Fibroblast of skin of left quadriceps (primary cell): ENCODE data around the gene KCTD14.
"Not testable (repeated sequence)": the region's sequence is repeated elsewhere in the genome, so short reads cannot be mapped to it uniquely, and the experiment has no call there.

Experiments
- DNase-seq, 2 experiments: peaks; one replicate each; pipeline ENCODE4 v3.0.0-alpha.2; 2013; ENCODE audit warnings: low read depth in 2 of 2

The KCTD14 gene

DNA sequence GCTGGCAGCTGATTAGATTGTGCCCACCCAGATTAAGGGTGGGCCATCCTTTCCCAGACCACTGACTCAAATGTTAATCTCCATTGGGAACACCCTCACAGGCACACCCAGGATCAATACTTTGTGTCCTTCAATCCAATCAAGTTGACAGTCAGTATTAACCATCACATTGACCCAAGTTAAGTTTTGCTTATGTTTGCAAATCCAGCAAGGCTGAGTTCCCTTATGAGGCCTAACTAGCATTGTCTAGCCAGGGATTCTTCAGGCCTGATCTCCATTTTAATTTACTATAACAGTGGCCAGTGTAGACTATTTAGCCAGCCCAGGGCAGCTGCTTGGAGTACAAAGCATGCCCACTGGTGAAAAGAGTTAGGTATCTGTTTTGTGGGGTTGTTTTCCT, 2.3 kb upstream of the KCTD14 start:
- no peak for DNase-seq

DNA sequence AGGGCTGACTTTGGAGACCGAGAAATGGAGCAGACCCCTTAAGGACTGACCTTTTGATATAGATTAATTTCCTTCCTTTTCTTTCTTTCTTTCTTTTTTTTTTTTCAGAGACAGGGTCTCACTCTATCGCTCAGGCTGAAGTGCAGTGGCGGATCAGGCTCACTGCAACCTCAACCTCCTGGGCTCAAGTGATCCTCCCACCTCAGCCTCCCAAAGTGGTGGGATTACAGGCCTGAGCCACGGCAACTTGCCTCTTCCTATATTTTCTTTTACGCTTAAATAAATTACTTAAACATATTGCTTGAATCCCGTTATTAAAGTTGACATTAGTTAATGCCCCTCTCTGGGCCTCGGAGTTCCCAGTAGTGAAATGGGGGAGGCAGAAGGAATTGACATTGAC, 350 bp upstream of the KCTD14 start:
- no peak for DNase-seq

DNA sequence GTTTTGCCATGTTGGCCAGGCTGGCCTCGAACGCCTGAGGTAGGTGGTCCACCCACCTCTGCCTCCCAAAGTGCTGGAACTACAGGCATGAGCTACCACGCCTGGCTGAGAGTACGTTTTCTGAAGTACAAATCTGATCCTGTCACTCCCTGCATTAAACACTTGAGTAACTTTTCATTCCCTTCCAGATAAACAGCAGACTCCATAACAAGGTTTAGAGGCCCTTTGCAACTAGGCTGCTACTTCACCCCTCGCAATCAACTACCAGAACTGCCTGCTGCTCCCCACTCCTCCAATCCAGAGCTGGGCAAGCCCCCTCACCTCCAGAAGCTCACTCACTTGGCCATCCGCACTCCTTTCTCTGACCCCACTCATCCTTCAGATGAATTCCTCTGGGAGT, 1.5 kb downstream of the KCTD14 start:
- DNase-seq = no peak

- no peak for DNase-seq
Observed at GRCh38 chr11:78020246-78020645, 2.8 kb downstream of the KCTD14 start.

DNA sequence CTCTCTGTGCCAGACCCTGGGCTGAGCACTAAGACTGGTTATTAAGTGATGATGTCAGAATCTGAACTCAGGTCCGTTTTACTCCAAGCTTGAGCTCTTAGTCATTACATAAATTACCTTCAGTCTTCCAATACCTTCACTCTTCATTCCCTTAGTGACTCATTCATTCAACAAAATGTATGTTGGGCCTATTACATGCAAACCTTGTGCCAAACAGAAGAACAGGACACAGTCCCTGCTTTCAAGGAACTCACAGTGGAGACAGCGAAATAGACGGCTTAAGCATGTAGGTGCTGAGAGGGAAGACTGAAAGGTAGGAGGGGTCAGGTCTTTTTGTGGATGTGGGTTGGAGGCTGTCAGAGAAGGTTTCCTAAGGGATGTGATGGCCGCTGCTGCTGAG, 3.3 kb downstream of the KCTD14 start:
- DNase-seq = no peak

DNA sequence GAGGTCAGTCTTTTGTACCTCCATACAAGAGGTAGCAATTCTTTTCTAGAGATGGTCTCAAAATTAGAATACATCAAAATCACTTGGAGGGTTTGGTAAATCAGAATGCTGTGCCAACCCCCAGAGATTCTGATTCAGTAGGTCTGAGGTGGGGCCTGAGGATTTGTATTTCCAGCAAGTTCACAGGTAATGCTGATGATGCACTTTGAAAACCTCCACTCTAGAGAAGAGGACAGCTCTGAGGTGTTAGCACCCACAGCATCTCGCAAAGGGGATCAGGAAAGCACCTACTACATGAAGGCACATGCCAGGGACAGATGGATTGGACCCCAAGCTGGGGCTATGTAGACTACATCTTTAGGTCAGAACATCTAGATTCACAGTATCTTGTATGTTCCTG, 7.2 kb downstream of the KCTD14 start:
- DNase-seq = no peak

GRCh38 chr11:78014937-78015520, 8.0 kb downstream of the KCTD14 start:
- not testable (repeated sequence) for DNase-seq

GRCh38 chr11:78011301-78011700, 11.8 kb downstream of the KCTD14 start:
- no peak for DNase-seq

DNA sequence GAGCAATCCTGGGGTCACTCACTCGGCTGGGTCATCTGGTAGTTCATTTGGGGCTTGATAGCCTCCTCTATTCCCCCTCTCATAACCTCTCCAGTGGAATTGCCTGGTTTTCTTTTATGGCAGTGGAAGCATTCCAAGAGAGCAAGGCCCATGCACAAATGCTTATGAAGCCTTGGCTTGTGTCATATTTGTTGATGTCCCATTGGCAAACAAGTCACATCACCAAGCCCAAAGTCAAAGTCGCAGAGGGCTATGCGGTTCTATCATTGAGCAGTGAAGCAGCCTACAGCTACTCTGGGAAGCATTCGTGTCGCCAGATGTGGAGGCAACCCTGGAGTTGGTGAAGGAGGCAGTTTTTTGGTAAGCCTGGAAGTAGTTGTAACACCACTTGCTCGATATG, 12.3 kb downstream of the KCTD14 start:
- no peak for DNase-seq

GRCh38 chr11:78010304-78010703, 12.8 kb downstream of the KCTD14 start:
- no peak for DNase-seq

- no peak for DNase-seq
Observed at GRCh38 chr11:78009062-78009461, 14.0 kb downstream of the KCTD14 start.

GRCh38 chr11:78000193-78000592, 22.9 kb downstream of the KCTD14 start:
- DNase-seq = peak; percentile 43 to 49

GRCh38 chr11:77999446-78000030, 23.5 kb downstream of the KCTD14 start:
- no peak for DNase-seq

- peak; percentile 100 for DNase-seq
Observed at GRCh38 chr11:77994434-77995362, 28.4 kb downstream of the KCTD14 start, which contains the start of gene INTS4. Gene INTS4, minus strand, starts transcription at chr11:77994668. Its CDS starts 25 bp downstream, at chr11:77994643.

- no peak for DNase-seq
Observed at GRCh38 chr11:77993902-77994301, 29.2 kb downstream of the KCTD14 start.

- DNase-seq = no peak
Observed at GRCh38 chr11:77990981-77991380, 32.1 kb downstream of the KCTD14 start.

- not testable (repeated sequence) for DNase-seq
Observed at GRCh38 chr11:77986456-77986855, 36.6 kb downstream of the KCTD14 start.

DNA sequence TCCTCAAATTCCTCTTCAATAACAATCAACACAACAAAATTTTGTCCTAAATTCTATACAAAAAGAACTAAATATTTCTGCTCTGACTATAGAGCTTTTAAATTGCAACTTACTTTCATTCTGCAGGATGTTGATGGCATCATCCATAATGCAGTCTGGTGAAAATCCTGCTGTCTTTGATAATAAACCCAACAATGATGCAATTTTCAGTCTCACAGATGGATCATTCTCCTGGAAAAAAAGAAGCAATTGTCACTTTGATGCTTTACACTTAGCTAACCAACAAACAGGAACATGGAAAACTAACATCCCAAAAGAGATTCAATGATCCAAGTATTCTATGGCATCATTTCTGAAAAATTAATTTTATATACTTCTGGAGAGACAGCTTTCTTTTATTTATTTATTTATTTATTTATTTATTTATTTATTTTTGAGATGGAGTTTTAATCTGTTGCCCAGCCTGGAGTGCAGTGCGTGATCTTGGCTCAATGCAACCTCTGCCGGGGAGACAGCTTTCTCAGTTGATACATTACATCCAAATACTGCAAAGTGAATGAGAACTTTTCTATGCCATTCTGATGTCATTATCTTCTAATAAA, 41.6 kb downstream of the KCTD14 start:
- no peak for DNase-seq

- DNase-seq = no peak
Observed at GRCh38 chr11:77968337-77968736, 54.7 kb downstream of the KCTD14 start.

DNA sequence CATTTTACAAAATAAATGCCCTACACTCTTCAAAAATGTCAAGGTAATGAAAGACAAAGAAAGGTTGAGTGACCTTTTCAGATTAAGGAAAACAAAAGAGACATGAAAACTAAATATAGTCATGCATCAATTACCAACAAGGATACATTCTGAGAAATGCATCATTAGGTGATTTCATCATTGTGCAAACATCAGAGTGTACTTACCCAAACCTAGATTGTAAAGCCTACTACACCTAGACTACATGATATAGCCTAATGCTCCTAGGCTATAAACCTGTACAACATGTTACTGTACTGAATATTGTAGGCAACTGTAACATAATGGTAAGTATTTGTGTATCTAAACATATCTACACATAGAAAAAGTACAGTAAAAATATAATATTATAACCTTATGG, 55.3 kb downstream of the KCTD14 start:
- no peak for DNase-seq

DNA sequence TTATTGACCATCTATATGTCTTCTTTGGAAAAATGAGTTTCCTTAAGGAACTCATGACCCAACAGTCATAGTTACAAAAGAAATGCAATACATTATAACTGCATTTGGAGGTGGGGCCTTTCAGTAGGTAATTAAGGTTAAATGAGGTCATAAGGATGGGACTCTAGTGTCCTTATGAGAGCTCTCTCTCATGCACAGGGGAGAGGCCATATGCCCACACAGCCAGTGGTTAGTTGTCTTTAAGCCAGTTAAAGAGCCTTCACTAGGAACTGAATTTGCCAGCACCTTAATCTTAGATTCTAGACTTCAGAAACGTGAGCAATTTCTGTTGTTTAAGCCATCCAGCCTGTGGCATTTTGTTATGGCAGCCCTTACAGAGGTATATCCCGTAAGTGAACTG, 56.0 kb downstream of the KCTD14 start:
- no peak for DNase-seq

GRCh38 chr11:77966338-77966737, 56.7 kb downstream of the KCTD14 start:
- no peak for DNase-seq
